ENCODE measurements around the gene ARHGAP36.

The ARHGAP36 gene

GRCh38 chrX:131068945-131069719, 11.0 kb downstream of the ARHGAP36 start:
- no peak for DNase-seq (ENCODE audit: low read depth in 2 of 2)

GRCh38 chrX:131072871-131073571, 14.9 kb downstream of the ARHGAP36 start:
- no peak for DNase-seq (ENCODE audit: low read depth in 2 of 2)

GRCh38 chrX:131073607-131074006, 15.5 kb downstream of the ARHGAP36 start:
- no peak for DNase-seq (ENCODE audit: low read depth in 2 of 2)

- DNase-seq (ENCODE audit: low read depth in 2 of 2) = no peak
Observed at GRCh38 chrX:131081772-131082740, 23.9 kb downstream of the ARHGAP36 start.

- no peak for DNase-seq (ENCODE audit: low read depth in 2 of 2)
Observed at GRCh38 chrX:131083510-131084142, 25.5 kb downstream of the ARHGAP36 start.

GRCh38 chrX:131084145-131084544, 26.0 kb downstream of the ARHGAP36 start:
- DNase-seq (ENCODE audit: low read depth in 2 of 2) = no peak

- DNase-seq (ENCODE audit: low read depth in 2 of 2) = no peak
Observed at GRCh38 chrX:131136776-131137175, 78.6 kb downstream of the ARHGAP36 start.

- DNase-seq (ENCODE audit: low read depth in 2 of 2) = no peak
Observed at GRCh38 chrX:131139072-131139471, 80.9 kb downstream of the ARHGAP36 start.
